A673 (cell line): Measurements from ENCODE around the gene PARVB. TPM values are rescaled to one million over a fixed set of nuclear protein-coding genes. Genes with fewer than 3 reads are reported as not detected.

Experiments used
- BruUV-seq: library from RNA; stranded (reverse); fragments of 400-500 nt; replicated peaks from 2 replicates; lab custom pipeline; 2021; lab: Mats Ljungman, UMichigan
- CTCF ChIA-PET: fragments of 300-600 bp; sonication (Branson Sonifier 250); formaldehyde crosslinking; loops from one replicate; lab custom pipeline; 2022; ENCODE audit warnings: antibody characterized with exemption; lab: Charles Lee
- POLR2A ChIA-PET: fragments of 300-600 bp; sonication (Branson Sonifier 250); formaldehyde crosslinking; loops from one replicate; lab custom pipeline; 2022; ENCODE audit warnings: antibody characterized with exemption; ENCODE audit not compliant: low non-redundant PET; lab: Charles Lee
- DNase-seq: peaks from one replicate; pipeline ENCODE4 v3.0.0-alpha.2; 2015; ENCODE audit warnings: low spot score
- H3K27ac ChIP-seq: fragments of 200-600 bp; sonication (generic); 2 replicates; pipeline ENCODE4 v1.5.1; 2016; ENCODE audit warnings: mixed run types, low read depth, mild to moderate bottlenecking, mixed read lengths, antibody characterized with exemption, low read length; ENCODE audit not compliant: poor library complexity, severe bottlenecking
- H3K27me3 ChIP-seq: fragments of 200-600 bp; sonication (generic); replicated peaks from 2 replicates; pipeline ENCODE4 v1.6.1; 2017; ENCODE audit warnings: mixed run types, low read depth, mild to moderate bottlenecking, mixed read lengths, antibody characterized with exemption, low read length; ENCODE audit not compliant: insufficient read depth, poor library complexity
- H3K36me3 ChIP-seq: fragments of 200-600 bp; sonication (generic); 2 replicates; pipeline ENCODE4 v1.6.1; 2016; ENCODE audit warnings: mixed run types, mild to moderate bottlenecking, mixed read lengths, antibody characterized with exemption, low read length; ENCODE audit not compliant: insufficient read depth, poor library complexity, severe bottlenecking
- H3K4me1 ChIP-seq: fragments of 200-600 bp; sonication (generic); 2 replicates; pipeline ENCODE4 v1.6.1; 2017; ENCODE audit warnings: mixed run types, mild to moderate bottlenecking, mixed read lengths, antibody characterized with exemption, low read length; ENCODE audit not compliant: insufficient read depth, poor library complexity, severe bottlenecking
- H3K4me3 ChIP-seq: fragments of 200-600 bp; sonication (generic); 2 replicates; pipeline ENCODE4 v1.5.1; 2016; ENCODE audit warnings: low read depth, mixed run types, mild to moderate bottlenecking, mixed read lengths, low read length; ENCODE audit not compliant: poor library complexity, severe bottlenecking
- H3K9me3 ChIP-seq: fragments of 200-600 bp; sonication (generic); 2 replicates; pipeline ENCODE4 v1.6.1; 2016; ENCODE audit warnings: mixed run types, low read depth, mild to moderate bottlenecking, mixed read lengths, antibody characterized with exemption, low read length; ENCODE audit not compliant: poor library complexity, severe bottlenecking
- EZH2 ChIP-seq: fragments of 200-600 bp; sonication (generic); IDR thresholded peaks from 2 replicates; pipeline ENCODE4 v1.6.1; 2017; ENCODE audit warnings: borderline replicate concordance, low read depth, mild to moderate bottlenecking, mixed read lengths, antibody characterized with exemption, low read length; ENCODE audit not compliant: poor library complexity, severe bottlenecking
- intact Hi-C: fragments of 100-400 bp; cut with micrococcal nuclease; formaldehyde crosslinking; loops from one replicate; pipeline ENCODE4 v1.10.0; 2022; ENCODE audit not compliant: unreplicated experiment
- total RNA-seq: library from RNA; stranded (reverse); gene quantifications from 2 replicates; pipeline ENCODE4 v1.2.3, GENCODE V29; 2021
- TF ChIP-seq, protein P1 (sequence below): fragments of 300-800, 200-600 bp; sonication (generic); conservative IDR thresholded peaks from 2 replicates; pipeline ENCODE4 v1.5.1; 2017; ENCODE audit warnings: low read depth, mild to moderate bottlenecking, antibody characterized with exemption, low read length, moderate library complexity, mixed read lengths

The PARVB gene
- total RNA-seq, 1 experiment from 2014 or later, result 18.3 TPM

GRCh38 chr22:44127356-44127755, 103.3 kb downstream of the PARVB start:
- TF ChIP-seq EZH2, result no peak
- TF ChIP-seq, protein P1, sequence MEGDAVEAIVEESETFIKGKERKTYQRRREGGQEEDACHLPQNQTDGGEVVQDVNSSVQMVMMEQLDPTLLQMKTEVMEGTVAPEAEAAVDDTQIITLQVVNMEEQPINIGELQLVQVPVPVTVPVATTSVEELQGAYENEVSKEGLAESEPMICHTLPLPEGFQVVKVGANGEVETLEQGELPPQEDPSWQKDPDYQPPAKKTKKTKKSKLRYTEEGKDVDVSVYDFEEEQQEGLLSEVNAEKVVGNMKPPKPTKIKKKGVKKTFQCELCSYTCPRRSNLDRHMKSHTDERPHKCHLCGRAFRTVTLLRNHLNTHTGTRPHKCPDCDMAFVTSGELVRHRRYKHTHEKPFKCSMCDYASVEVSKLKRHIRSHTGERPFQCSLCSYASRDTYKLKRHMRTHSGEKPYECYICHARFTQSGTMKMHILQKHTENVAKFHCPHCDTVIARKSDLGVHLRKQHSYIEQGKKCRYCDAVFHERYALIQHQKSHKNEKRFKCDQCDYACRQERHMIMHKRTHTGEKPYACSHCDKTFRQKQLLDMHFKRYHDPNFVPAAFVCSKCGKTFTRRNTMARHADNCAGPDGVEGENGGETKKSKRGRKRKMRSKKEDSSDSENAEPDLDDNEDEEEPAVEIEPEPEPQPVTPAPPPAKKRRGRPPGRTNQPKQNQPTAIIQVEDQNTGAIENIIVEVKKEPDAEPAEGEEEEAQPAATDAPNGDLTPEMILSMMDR, result no peak
- CTCF ChIA-PET, result no interaction called here
- Histone ChIP-seq H3K27me3 (no peaks in the 10 kb centered on the region), H3K27ac (no peak overlapping the region), H3K4me1 (no peaks in the 10 kb centered on the region), H3K4me3 (no peak overlapping the region), H3K36me3 (no peaks in the 10 kb centered on the region), H3K9me3 (peaks cover 13% of the 10 kb centered on the region)
- POLR2A ChIA-PET, result no interaction called here
- BruUV-seq, result no TSS peak
- intact Hi-C loops, result no loop called here
- no peak for DNase-seq

DNA sequence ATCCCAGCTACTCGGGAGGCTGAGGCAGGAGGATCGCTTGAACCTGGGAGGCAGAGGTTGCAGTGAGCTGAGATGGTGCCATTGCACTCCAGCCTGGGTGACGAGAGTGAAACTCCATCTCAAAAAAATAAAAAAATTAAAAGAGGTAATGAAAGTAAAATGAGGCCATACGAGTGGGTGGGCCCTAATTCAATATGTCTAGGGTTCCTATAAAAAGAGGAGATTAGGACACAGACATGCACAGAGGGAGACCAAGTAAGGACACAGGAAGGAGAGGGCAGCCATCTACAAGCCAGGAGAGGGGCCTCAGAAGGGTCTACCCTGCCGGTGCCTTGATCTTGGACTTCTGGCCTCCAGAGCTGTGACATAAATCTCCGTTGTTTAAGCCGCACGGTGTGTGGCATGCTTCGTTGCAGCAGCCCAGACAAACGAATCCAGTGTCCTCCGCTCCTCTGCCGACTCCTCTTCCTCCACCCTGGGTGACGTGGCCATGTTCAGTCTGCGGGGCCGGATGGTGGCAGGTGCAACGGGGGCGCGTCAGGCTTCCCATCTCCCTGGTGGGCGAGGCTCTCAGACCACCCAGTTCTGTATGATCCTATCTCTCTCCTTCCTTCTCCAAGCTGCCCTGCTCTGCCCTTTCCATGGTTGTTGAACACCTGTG, 105.0 kb downstream of the PARVB start:
- no peak overlapping the region for H3K4me3 ChIP-seq
- intact Hi-C loops, result no loop called here
- ChIA-PET POLR2A (no interaction called here), CTCF (no interaction called here)
- H3K9me3 ChIP-seq, result peaks cover 13% of the 10 kb centered on the region
- BruUV-seq, result no TSS peak
- H3K27ac ChIP-seq, result no peak overlapping the region
- no peaks in the 10 kb centered on the region for H3K27me3 ChIP-seq
- no peak for DNase-seq
- no peak for TF ChIP-seq EZH2
- TF ChIP-seq, protein P1, result no peak
- no peaks in the 10 kb centered on the region for H3K36me3 ChIP-seq
- no peaks in the 10 kb centered on the region for H3K4me1 ChIP-seq

DNA sequence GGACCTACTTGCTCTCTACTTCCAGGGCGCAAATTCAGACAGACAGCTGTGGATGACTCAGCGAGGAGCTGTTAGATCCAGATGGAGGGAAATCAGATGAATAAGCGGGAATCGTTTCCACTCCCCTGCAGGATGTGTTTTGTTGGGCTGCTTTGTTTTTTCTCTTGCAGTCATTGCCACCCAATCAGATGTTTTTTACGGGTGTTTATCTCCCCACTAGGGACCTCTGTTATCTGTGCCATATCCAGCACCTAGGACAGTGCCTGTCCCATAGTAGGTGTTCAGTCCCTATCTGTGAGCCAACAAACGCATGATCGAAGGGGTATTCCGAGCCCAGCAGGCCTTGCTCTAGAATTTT, 105.5 kb downstream of the PARVB start:
- BruUV-seq, result no TSS peak
- Histone ChIP-seq H3K36me3 (no peaks in the 10 kb centered on the region), H3K27me3 (no peaks in the 10 kb centered on the region), H3K27ac (no peak overlapping the region), H3K4me3 (no peak overlapping the region), H3K9me3 (peaks cover 13% of the 10 kb centered on the region), H3K4me1 (no peaks in the 10 kb centered on the region)
- TF ChIP-seq, protein P1, result no peak
- TF ChIP-seq EZH2, result no peak
- intact Hi-C loops, result no loop called here
- POLR2A ChIA-PET, result no interaction called here
- CTCF ChIA-PET, result no interaction called here
- DNase-seq, result no peak
